Measurements from ENCODE around the gene PTAFR.

Gene PTAFR, protein sequence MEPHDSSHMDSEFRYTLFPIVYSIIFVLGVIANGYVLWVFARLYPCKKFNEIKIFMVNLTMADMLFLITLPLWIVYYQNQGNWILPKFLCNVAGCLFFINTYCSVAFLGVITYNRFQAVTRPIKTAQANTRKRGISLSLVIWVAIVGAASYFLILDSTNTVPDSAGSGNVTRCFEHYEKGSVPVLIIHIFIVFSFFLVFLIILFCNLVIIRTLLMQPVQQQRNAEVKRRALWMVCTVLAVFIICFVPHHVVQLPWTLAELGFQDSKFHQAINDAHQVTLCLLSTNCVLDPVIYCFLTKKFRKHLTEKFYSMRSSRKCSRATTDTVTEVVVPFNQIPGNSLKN

DNA sequence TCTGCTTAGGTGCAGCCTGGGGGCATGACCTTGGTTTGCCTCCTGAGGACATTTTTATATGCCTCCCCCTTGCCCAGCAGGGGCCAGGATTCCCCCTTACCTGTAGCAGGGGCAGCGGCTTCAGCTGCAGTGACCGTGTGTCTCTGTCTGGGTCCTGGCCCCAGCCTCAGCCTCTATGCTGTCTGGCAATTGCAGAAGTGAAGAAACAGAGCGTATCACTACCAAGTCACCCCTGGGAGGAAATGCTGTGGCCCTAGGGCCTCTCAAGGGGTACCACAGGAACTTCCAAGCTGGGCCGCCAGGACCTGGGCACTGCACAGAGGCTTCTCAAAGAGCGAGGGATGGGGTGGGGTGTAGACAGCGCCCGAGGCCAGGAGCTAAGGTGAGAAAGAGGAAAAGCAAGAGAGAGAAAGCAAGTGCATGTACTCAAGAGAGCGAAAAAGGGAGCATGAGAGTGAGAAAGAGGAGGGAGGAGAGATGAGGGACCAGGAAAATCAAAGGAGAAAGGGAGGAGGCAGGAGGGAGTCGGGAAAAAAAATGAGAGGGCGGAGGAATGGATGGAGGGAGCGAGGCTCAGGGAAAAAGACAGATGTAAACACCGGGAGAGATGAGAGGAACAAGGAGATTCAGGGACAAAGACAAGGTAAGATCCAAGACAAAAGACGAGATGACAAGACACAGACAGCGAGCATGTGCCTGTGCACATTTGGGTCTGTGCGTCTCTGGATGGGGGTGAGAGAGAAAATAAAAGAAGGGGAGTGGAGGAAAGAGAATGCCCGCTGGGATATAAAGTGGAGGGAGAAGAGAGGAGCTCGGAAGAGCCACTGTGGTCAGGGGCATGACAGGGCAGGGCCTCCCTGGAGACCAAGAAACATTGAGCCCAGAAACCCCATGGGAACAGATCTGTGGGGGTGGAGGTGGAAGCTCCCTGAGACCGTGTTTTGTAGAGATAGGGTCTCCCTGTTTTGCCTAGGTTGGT, at the start of gene PTAFR:
Gene PTAFR (minus strand): TSS at position 199 of the 979 bp plus-strand sequence. CDS start 25,669 bp downstream, outside the sequence.
- no peak for DNase-seq (ENCODE audit: low read depth, low spot score)

- no peak for DNase-seq (ENCODE audit: low read depth, low spot score)
Measured at GRCh38 chr1:28213315-28213714, 36.8 kb upstream of the PTAFR start.

DNA sequence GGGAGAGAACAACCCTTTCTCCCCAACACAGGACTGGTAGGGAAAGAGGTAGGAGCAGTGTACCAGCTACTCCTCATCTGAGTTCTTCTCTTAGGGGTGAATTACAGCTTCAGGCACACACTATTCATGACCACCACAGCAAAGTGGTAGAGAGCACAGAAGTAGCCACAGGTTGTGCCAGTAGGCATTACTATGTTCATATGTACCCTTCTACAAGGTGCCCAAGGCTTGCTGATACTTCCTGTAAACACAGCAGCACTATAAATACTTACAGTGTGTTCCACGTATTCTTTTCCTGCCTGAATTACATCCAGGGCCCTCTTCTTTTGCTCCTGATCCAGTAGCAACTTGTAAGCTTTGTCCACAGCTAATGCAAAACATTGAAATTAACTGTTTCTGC, 33.2 kb upstream of the PTAFR start:
- no peak for DNase-seq (ENCODE audit: low read depth, low spot score)

DNA sequence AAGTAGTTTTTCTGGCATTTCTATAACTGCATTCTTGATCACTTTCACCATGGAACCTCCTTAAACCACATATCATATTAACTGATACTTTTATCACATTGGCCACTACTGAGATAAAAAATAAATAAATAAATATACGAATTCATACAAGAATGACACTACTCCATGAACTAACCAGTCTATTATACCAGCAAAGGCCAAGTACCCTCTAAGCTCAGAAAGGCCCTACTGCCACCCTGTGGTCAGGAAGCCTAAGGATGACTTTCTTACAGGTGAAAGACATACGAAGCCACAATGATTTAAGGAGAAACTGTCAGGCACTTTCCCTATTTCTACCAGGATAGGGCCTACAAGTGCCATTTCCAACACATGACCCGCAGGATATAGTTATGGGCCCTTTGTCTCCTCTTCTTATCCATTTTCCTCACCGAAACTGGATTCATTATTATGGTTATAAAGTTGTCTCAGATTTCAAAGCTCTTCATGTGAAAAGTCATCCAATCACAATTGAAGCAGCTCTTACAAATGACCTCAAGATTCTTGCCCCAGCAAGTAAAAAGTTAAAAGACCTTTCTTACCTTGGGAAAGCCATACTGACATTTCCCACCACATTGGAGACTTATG, 32.4 kb upstream of the PTAFR start:
- DNase-seq (ENCODE audit: low read depth, low spot score), result peak; percentile 40

GRCh38 chr1:28205243-28205642, 28.8 kb upstream of the PTAFR start:
- DNase-seq (ENCODE audit: low read depth, low spot score), result no peak

- no peak for DNase-seq (ENCODE audit: low read depth, low spot score)
Measured at GRCh38 chr1:28200234-28200873, 23.9 kb upstream of the PTAFR start.

DNA sequence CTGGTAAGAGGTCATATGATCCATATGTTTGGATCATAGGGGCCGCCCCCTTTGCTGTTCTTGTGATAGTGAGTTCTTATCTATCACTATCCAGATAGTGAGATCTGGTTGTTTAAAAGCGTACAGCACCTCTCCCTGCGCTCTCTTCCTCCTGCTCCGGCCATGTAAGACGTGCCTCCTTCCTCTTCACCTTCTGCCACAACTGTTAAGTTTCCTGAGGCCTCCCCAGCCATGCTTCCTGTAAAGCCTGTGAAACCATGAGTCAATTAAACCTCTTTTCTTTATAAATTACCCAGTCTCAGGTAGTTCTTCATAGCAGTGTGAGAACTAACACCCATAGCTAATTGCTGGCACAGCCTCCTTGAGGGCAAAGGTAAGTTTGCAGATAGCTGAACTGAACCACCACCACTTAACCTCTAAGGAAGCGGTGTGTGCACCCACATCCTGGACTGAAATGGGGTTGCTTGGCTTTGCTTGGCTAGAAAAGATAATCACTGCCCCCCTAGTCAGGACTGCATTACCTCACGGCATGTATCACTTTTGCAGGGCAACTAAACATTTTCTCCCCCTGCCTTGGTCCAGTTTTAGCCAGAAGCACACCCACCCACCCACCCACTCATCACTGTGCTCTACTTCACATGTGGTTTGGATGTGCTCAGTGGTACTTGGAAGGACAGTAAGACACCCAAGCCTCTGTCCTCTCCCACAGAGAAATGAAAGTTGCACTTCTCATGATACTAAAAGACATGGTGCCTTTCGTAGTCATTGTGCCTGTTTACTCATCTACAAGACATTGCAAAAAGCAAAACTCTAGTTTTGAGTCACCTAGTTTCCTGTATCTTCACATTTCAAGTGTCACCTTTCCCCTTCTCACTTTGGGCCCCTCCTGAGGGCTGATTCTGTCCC, 23.1 kb upstream of the PTAFR start:
- DNase-seq (ENCODE audit: low read depth, low spot score), result peak; percentile 36

DNA sequence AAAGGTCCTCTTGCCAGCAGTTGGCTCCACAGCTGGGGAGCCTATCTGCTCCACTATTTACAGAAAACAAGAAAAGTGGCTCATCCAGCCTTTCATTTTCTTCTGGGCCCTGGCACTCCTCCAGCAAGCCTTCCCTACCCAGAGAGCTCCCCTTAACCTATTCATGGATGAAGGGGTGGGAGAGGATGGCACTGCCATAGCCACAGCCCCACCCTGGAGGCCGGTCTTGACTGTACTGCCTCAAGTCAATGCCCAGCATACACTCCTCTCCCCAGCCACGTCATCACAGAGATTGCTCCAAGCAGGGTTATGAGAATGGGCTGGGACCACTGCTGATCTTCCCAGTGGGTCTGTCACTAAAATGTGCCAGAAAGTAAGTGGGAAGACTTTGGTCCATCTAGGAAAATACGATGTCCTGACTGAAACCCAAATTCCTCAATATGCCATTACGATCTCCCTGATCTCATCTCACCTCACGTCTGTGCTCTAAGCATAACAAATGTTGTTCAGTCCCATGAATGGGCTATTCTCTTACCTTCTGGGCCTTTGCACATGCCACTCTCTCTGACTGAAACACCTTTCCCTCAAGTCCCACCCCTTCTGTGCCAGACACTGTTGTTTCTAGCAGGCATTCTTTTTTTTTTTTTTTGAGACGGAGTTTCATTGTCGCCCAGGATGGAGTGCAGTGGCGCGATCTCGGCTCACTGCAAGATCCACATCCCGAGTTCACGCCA, 21.4 kb upstream of the PTAFR start:
- no peak for DNase-seq (ENCODE audit: low read depth, low spot score)

GRCh38 chr1:28196330-28196729, 19.8 kb upstream of the PTAFR start:
- no peak for DNase-seq (ENCODE audit: low read depth, low spot score)

GRCh38 chr1:28195780-28196179, 19.3 kb upstream of the PTAFR start:
- no peak for DNase-seq (ENCODE audit: low read depth, low spot score)

DNA sequence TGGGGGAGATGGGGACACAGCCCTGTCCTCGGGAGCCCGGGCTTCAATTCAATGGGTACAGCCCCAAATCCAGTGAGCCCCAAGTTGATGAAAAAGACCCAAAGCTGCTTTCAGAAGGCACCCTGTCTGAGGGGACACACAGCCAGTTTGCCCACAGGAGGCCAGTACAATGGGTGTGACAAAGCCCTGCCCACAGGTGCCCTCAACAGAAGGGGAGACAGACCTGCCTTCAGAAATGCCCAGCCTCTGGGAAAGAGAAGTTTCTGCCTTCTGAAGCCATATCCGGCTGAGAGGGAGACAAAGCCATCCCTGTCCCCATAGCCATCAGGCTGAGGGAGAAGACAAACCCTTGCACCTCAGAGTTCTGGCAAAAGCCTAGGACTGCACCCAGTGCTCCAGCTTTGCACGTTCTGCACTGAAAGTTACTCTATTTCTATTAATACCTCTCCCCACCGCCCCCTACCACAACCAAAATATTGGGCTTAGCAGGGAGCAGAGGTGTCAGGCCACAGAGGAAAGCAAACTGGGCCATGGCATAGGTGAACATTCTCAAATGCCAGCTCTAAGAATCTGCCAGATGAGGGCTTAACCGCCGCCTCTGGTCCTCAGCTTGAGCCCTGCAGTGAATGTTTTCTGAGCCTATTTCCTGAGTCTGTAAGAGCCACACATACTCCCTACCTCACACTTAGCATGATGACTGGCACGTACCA, 18.0 kb upstream of the PTAFR start:
- DNase-seq (ENCODE audit: low read depth, low spot score), result no peak

DNA sequence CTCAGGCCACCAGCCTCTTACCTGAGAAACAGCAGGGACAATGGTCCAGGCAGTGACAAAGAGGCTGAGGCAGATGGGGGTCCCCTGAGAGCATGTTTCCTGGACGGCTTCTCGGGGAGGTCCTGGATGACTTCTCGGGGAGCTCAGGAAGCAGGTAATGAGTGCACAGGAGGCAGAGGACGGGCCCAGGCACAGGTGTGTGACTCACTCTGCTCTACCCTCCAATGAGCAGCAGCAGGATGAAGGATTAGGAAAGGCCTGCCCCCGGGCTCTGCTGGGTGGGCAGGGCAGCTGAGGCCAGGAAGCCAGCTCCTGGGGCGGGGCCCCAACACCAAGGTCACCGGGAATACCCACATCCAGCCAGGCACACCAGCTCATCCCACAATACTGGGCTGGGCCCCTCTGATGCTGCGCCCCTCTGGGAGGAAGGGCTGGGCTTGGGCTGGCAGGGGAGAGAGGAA, 17.2 kb upstream of the PTAFR start:
- no peak for DNase-seq (ENCODE audit: low read depth, low spot score)

DNA sequence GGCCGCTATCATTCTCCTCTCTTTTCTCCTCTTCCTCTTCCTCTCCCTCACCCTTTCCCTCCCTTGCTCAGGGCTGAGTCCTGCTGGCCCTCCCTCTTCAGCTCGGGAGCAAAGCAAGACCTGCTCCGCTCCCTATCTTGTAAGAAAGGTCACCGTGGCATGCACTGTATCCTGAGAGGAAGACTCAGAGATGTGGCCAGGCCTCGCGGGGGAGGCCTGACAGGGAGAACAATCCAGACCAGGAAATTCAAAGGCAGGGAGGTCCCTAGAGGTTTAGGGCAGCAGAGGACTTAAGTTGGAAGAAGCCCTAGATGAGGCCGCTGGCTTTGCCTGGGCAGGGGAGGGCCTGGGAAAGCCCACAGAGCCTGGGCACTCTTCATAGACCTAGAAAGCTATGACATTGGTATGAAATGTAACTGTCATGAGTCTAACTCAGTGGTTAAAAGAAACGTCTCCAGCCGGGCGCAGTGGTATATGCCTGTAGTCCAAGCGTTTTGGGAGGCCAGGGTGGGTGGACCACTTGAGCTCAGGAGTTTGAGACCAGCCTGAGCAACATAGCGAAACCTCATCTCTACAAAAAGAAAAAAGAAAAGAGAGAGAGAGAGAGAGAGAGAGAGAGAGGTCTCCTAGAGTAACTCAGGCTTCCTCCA, 14.6 kb upstream of the PTAFR start:
- no peak for DNase-seq (ENCODE audit: low read depth, low spot score)

- DNase-seq (ENCODE audit: low read depth, low spot score), result no peak
Measured at GRCh38 chr1:28190337-28190979, 14.0 kb upstream of the PTAFR start.

GRCh38 chr1:28185071-28185470, 8.6 kb upstream of the PTAFR start:
- DNase-seq (ENCODE audit: low read depth, low spot score), result no peak

DNA sequence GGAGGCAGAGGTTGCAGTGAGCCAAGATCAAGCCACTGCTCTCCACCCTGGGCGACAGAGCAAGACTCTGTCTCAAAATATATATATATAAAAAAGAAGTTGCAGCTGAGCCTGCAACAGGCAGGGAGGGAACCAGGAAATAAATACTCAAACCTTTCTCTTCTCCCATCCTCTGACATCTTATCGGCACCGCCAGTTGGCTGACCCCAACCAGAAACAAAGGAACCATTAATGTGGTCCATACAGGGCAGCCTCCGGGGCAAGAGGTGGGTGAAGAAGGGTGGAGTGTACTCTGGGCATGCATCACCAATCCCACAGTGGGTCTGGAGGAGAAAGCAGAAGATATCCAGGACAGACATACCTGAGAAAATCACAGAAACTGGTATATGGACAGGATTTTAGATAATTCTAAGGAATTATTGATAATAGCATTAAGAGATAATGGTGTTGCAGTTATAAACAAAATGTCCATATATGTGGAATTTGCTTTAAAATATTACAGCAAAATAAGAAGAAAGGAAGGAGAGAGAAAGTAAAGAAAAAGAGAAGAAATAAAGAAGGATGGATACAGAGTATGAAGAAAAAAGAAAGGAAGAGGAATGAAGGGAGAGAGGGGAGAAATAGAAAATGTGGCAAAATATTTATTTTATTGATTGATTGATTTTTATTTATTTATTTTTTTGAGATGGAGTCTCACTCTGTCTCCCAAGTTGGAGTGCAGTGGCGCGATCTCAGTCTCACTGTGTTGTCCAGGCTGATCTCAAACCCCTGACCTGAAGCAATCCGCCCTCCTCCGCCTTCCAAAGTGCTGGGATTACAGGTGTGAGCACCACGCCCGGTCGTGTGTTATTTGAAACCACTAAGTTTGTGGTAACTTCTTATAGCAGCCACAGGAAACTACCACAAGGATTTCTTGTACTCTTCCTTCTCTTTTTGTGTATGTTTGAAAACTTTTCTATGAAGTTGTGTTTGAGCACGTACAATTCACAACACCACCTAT, 4.1 kb upstream of the PTAFR start:
- DNase-seq (ENCODE audit: low read depth, low spot score), result no peak
